CD4-positive, alpha-beta memory T cell (primary cell): ENCODE results near the gene SH3PXD2B. TPM values are rescaled to one million over a fixed set of nuclear protein-coding genes. Genes with fewer than 3 reads are reported as not detected.

Experiments
- CTCF ChIA-PET: fragments of 350-600 bp; sonication (Branson Sonifier 250); formaldehyde crosslinking; loops from one replicate; lab custom pipeline; 2021; ENCODE audit warnings: inconsistent platforms; ENCODE audit not compliant: partially characterized antibody; lab: Charles Lee
- POLR2A ChIA-PET: fragments of 350-600 bp; sonication (Branson Sonifier 250); formaldehyde crosslinking; loops from one replicate; lab custom pipeline; 2021; ENCODE audit not compliant: partially characterized antibody; lab: Charles Lee
- DNase-seq, 5 donors: peaks; one replicate each; pipeline versions ENCODE4 v3.0.0 to v3.0.0-alpha.2; 2020 to 2022; ENCODE audit warnings: mixed read lengths in 1 of 5
- H3K27ac ChIP-seq: one replicate; pipeline ENCODE4 v1.7.0; 2013; ENCODE audit warnings: low read depth, low read length
- H3K27me3 ChIP-seq: 2 replicates; pipeline ENCODE4 v1.7.0; 2013; ENCODE audit warnings: mild to moderate bottlenecking, low read length, moderate library complexity; ENCODE audit not compliant: insufficient read depth
- H3K36me3 ChIP-seq: 2 replicates; pipeline ENCODE4 v1.7.0; 2013; ENCODE audit warnings: mild to moderate bottlenecking, low read length, moderate library complexity; ENCODE audit not compliant: insufficient read depth
- H3K4me1 ChIP-seq: 2 replicates; pipeline ENCODE4 v1.7.0; 2013; ENCODE audit warnings: mild to moderate bottlenecking, low read length, moderate library complexity; ENCODE audit not compliant: insufficient read depth
- H3K4me3 ChIP-seq, 2 donors: one replicate each; pipeline ENCODE4 v1.7.0; 2013; ENCODE audit warnings: low read length in 2 of 2, mild to moderate bottlenecking in 1 of 2
- H3K9me3 ChIP-seq, 2 donors: one replicate each; pipeline ENCODE4 v1.7.0; 2013; ENCODE audit warnings: low read length in 2 of 2, control low read depth in 1 of 2; ENCODE audit not compliant: control insufficient read depth in 1 of 2
- H3K27ac Mint-ChIP-seq, 7 donors: one replicate each; pipeline ENCODE4 v1.8.0; 2020 to 2021; ENCODE audit warnings: mixed read lengths in 7 of 7, mild to moderate bottlenecking in 6 of 7, inconsistent platforms in 3 of 7, moderate library complexity in 3 of 7
- H3K27me3 Mint-ChIP-seq, 2 donors: one replicate each; pipeline ENCODE4 v1.8.0; 2020 to 2021; ENCODE audit warnings: mixed read lengths in 2 of 2
- H3K36me3 Mint-ChIP-seq, 2 donors: one replicate each; pipeline ENCODE4 v1.8.0; 2020 to 2021; ENCODE audit warnings: mixed read lengths in 2 of 2, inconsistent platforms in 1 of 2, mild to moderate bottlenecking in 1 of 2
- H3K4me1 Mint-ChIP-seq, 4 donors: one replicate each; pipeline ENCODE4 v1.8.0; 2020 to 2021; ENCODE audit warnings: mixed read lengths in 4 of 4, mild to moderate bottlenecking in 1 of 4
- H3K4me3 Mint-ChIP-seq, 8 donors: one replicate each; pipeline ENCODE4 v1.8.0; 2020 to 2021; ENCODE audit warnings: mixed read lengths in 8 of 8, mild to moderate bottlenecking in 7 of 8, moderate library complexity in 6 of 8, inconsistent platforms in 3 of 8
- H3K9me3 Mint-ChIP-seq, 8 donors: one replicate each; pipeline ENCODE4 v1.8.0; 2020 to 2021; ENCODE audit warnings: mixed read lengths in 8 of 8, mild to moderate bottlenecking in 5 of 8, inconsistent platforms in 3 of 8, moderate library complexity in 1 of 8
- intact Hi-C: fragments of 100-400 bp; cut with micrococcal nuclease; formaldehyde crosslinking; loops from one replicate; pipeline ENCODE4 v1.15.1; 2023
- polyA plus RNA-seq, 2 donors: library from polyadenylated mRNA; unstranded; fragments of 300-500 nt; fragmentation: Illumina TruSeq; gene quantifications; one replicate each; pipeline ENCODE4 v1.2.3, GENCODE V29; 2021
- total RNA-seq, 2 experiments: library from RNA; stranded (reverse); gene quantifications; one replicate each; pipeline ENCODE4 v1.2.3, GENCODE V29; 2021

Gene SH3PXD2B
- total and polyA plus RNA-seq, 4 experiments from 2014 or later: 0.19 to 0.38 TPM; not detected in 2

DNA sequence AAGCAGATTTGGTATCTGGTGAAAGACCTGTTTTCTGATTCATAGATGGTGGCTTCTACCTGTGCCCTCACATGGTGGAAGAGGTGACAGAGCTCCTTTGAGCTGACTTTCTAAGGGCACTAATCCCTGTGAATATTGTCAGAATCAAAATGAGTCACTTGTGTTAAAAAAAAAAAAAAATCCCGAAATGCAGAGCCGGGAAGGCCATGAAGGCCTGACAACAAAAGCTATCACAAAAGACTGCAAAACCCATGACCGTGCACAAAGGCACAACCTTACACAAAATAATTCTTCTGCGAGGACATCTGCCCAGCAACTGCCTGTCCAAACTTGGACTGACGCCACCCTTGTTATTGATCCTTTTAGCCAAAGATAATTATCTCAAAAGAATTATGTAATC is 151.2 kb downstream of the SH3PXD2B start:
- no peaks in the 10 kb centered on the region for H3K9me3 ChIP-seq
- intact Hi-C loops: no loop called here
- no peak overlapping the region for H3K4me3 ChIP-seq
- no peak for DNase-seq
- Mint-ChIP-seq H3K27me3 (peaks cover 9% of the 10 kb centered on the region in 2 donors), H3K9me3 (peaks cover 0 to 14% (median 2%) of the 10 kb centered on the region in 8 donors), H3K4me3 (no peak overlapping the region), H3K36me3 (no peaks in the 10 kb centered on the region), H3K27ac (no peak overlapping the region), H3K4me1 (no peaks in the 10 kb centered on the region)
- H3K36me3 ChIP-seq: no peaks in the 10 kb centered on the region
- no peaks in the 10 kb centered on the region for H3K4me1 ChIP-seq
- no peaks in the 10 kb centered on the region for H3K27me3 ChIP-seq
- CTCF ChIA-PET: interaction anchor here (1.0 to 1.7 kb wide), 3 partner anchors 10 to 392 kb away, joined by 3 to 6 read pairs (median 4); no protein-coding TSS in a partner anchor
- H3K27ac ChIP-seq: no peak overlapping the region
- POLR2A ChIA-PET: no interaction called here

DNA sequence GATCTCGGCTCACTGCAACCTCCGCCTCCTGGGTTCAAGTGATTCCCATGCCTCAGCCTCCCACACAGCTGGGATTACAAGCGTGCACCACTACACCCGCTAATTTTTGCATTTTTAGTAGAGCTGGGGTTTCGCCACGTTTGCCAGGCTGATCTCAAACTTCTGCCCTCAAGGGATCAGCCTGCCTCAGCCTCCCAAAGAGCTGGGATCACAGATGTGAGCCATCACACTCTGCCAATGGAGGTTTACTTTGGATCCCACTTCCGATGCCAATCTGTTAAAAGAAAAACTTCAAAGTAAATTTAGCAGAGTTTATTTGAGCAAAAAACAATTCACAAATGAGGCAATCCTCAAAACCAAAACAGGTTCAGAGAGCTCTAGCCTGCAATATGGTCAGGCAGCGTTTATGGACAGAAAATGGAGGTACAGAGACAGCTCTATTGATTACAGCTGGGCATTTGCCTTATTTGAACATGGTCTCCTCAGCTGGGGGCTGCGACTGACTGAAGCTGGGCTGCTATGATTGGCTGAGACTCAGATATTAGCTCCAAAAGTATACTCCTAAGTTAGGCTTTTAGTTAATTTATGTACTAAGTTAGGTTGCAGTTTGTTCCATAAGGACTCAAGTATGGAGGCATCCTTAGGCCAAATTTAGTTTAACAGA is 152.1 kb downstream of the SH3PXD2B start:
- intact Hi-C loops: no loop called here
- Histone ChIP-seq H3K36me3 (no peaks in the 10 kb centered on the region), H3K4me3 (no peak overlapping the region), H3K27me3 (no peaks in the 10 kb centered on the region), H3K4me1 (no peaks in the 10 kb centered on the region), H3K27ac (no peak overlapping the region), H3K9me3 (no peaks in the 10 kb centered on the region)
- ChIA-PET CTCF (interaction anchor here (1.2 kb wide), 2 partner anchors 9 to 391 kb away, joined by 3 to 4 read pairs; no protein-coding TSS in a partner anchor), POLR2A (no interaction called here)
- H3K4me1 Mint-ChIP-seq: no peaks in the 10 kb centered on the region
- no peak for DNase-seq
- H3K4me3 Mint-ChIP-seq: no peak overlapping the region
- H3K27ac Mint-ChIP-seq: peak overlapping the region in 1 of 7 donors; percentile 31
- H3K36me3 Mint-ChIP-seq: no peaks in the 10 kb centered on the region
- H3K27me3 Mint-ChIP-seq: peaks cover 9% of the 10 kb centered on the region in 2 donors
- H3K9me3 Mint-ChIP-seq: peaks cover 0 to 14% (median 2%) of the 10 kb centered on the region in 8 donors

DNA sequence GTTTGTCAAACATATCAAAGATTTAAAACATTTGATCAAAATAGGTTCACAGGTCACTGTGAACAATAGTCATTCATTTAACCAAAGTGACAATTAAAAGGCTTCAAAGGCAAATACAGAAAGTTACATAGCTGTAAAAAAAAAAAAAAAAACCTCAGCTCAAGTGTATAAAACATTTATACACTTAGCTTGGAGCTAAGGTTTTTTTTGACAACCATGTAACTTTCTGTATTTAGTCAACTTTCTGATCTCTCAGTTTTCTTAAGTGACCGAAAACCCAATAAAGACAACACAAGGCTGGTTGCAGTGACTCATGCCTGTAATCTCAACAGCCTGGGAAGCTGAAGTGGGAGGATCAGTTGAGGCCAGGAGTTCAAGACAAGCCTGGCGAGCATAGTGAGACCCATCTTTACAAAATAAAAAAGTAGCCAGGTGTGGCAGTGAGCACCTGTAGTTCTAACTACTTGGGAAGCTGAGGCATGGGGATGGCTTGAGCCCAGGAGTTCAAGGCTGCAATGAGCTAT is 154.3 kb downstream of the SH3PXD2B start:
- Histone ChIP-seq H3K4me1 (no peaks in the 10 kb centered on the region), H3K36me3 (no peaks in the 10 kb centered on the region), H3K9me3 (no peaks in the 10 kb centered on the region), H3K27me3 (no peaks in the 10 kb centered on the region), H3K27ac (no peak overlapping the region), H3K4me3 (no peak overlapping the region)
- peaks cover 9 to 12% of the 10 kb centered on the region in 2 donors for H3K27me3 Mint-ChIP-seq
- H3K27ac Mint-ChIP-seq: no peak overlapping the region
- POLR2A ChIA-PET: interaction anchor here (0.9 kb wide), 1 partner anchor 17 kb away, joined by 3 read pairs; the partner anchor contains the start of gene UBTD2
- H3K36me3 Mint-ChIP-seq: no peaks in the 10 kb centered on the region
- intact Hi-C loops: loop anchor here (10.0 kb wide), 1 partner anchor 395 kb away; no protein-coding TSS in a partner anchor
- no peak for DNase-seq
- CTCF ChIA-PET: interaction anchor here (2.4 kb wide), 1 partner anchor 17 kb away, joined by 6 read pairs; the partner anchor contains the start of gene UBTD2
- no peaks in the 10 kb centered on the region for H3K4me1 Mint-ChIP-seq
- no peak overlapping the region for H3K4me3 Mint-ChIP-seq
- H3K9me3 Mint-ChIP-seq: peaks cover 0 to 5% (median 0%) of the 10 kb centered on the region in 8 donors

DNA sequence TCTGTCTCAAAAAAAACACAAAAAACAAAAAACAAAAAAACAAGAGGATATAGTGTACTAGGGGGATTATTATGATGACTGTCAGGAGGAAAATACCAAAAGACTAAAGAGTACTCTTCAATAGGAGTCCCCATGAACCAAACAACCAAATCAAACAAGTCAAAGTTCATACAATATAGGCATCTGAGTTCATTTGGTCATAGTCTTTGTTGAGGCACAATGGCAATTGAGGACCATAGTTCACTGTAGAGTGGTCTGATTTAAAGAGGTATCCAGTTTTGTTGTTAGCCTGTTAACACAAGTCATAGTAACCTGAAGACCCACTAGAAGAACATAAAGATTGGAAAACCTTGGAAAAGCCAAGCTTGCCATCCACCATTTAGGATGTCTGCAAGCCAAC is 159.5 kb downstream of the SH3PXD2B start:
- peaks cover 2 to 3% of the 10 kb centered on the region in 2 donors for H3K27me3 Mint-ChIP-seq
- CTCF ChIA-PET: interaction anchor here (1.8 to 5.3 kb wide), 3 partner anchors 9 to 383 kb away, joined by 6 to 57 read pairs (median 34); partner anchors contain the start of gene UBTD2
- H3K9me3 ChIP-seq: no peaks in the 10 kb centered on the region

DNA sequence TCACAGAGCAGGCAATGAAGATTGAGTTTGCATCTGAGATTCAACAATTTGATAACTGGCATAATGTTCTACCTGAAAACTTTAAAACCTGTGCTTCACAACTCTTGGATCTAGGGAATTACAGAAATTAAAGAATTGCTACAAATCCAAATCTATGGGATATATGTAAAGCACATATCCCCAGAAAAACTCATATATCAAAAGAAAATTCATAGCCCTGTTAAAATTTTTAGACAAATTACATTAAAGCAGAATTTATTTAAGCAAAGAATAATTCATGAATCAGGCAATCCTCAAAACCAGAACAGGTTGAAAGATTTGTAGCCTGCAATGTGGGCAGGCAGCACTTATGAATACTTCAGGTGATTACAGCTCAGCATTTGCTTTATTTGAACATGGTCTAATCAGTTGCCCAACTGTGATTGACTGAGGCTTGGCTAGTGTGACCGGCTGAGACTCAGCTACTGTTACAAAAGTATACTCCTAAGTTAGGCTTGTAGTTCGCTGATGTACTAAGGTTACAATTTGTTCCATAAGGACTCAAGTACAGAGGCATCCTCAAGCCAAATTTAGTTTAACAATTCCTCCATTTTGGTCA is 160.5 kb downstream of the SH3PXD2B start:
- Mint-ChIP-seq H3K27ac (peak overlapping the region in 1 of 7 donors; percentile 49), H3K9me3 (no peaks in the 10 kb centered on the region), H3K36me3 (no peaks in the 10 kb centered on the region), H3K4me3 (no peak overlapping the region), H3K27me3 (peaks cover 2 to 3% of the 10 kb centered on the region in 2 donors), H3K4me1 (peaks cover 0 to 4% (median 2%) of the 10 kb centered on the region in 4 donors)
- intact Hi-C loops: loop anchor here (1.0 to 10.0 kb wide), 4 partner anchors 10 to 401 kb away; partner anchors contain the start of gene STK10
- DNase-seq: no peak
- Histone ChIP-seq H3K27me3 (no peaks in the 10 kb centered on the region), H3K9me3 (no peaks in the 10 kb centered on the region), H3K4me3 (no peak overlapping the region), H3K4me1 (no peaks in the 10 kb centered on the region), H3K36me3 (no peaks in the 10 kb centered on the region), H3K27ac (no peak overlapping the region)
- POLR2A ChIA-PET: interaction anchor here (0.7 to 1.6 kb wide), 2 partner anchors 11 to 106 kb away, joined by 4 to 7 read pairs; partner anchors contain the start of gene STK10
- CTCF ChIA-PET: interaction anchor here (0.6 to 5.3 kb wide), 24 partner anchors 9 to 742 kb away, joined by 3 to 57 read pairs (median 4); partner anchors contain the start of genes EFCAB9, STK10 and UBTD2

More for the DNA sequence above, 159.5 kb downstream of the SH3PXD2B start:
- intact Hi-C loops: loop anchor here (10.0 kb wide), 1 partner anchor 400 kb away; no protein-coding TSS in a partner anchor
- H3K4me3 Mint-ChIP-seq: no peak overlapping the region
- H3K4me1 ChIP-seq: no peaks in the 10 kb centered on the region
- H3K4me3 ChIP-seq: no peak overlapping the region
- no peaks in the 10 kb centered on the region for H3K9me3 Mint-ChIP-seq
- H3K36me3 ChIP-seq: no peaks in the 10 kb centered on the region
- H3K27me3 ChIP-seq: no peaks in the 10 kb centered on the region
- H3K27ac Mint-ChIP-seq: no peak overlapping the region
- POLR2A ChIA-PET: no interaction called here
- no peaks in the 10 kb centered on the region for H3K36me3 Mint-ChIP-seq
- no peak overlapping the region for H3K27ac ChIP-seq
- no peak for DNase-seq
- peaks cover 0 to 4% (median 2%) of the 10 kb centered on the region in 4 donors for H3K4me1 Mint-ChIP-seq

DNA sequence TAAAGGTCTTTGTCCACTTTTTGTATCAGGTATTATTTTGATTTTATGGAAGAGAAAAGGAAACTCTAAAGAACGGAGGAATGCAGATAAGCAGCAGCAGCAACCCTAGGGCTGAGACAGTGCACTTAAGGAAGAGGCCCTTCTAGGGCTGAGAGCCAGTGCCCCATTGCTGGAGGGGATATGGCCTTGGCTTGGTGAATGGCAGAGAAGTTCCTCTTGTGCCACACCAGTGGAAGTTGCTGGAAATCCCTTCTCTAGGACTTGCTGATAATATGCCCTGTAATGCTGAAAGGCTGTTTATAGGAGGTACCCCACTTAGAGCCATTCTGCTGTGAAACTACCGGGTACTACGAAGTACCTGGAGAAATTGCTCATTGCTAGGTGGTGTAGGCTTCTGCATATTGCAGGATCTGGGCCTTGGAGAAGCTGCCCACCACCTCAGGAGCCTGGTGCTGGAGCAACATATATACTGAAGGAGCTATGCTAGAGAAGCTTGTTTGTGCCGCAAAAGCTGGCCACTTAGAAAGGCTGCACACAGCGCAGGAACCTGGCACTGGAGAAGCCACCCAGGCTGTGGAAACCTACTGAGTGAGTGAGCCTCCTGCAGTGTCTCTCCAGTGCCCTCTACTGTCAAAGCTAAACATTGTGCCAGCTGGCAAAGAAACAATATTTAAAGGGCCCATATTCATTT is 161.1 kb downstream of the SH3PXD2B start:
- intact Hi-C loops: loop anchor here (1.0 to 10.0 kb wide), 4 partner anchors 9 to 402 kb away; partner anchors contain the start of gene STK10
- H3K9me3 ChIP-seq: no peaks in the 10 kb centered on the region
- DNase-seq: peak; percentile 64 to 73 (median 65)
- Mint-ChIP-seq H3K36me3 (no peaks in the 10 kb centered on the region), H3K27me3 (peaks cover 2 to 3% of the 10 kb centered on the region in 2 donors), H3K9me3 (no peaks in the 10 kb centered on the region), H3K4me1 (peaks cover 0 to 4% (median 2%) of the 10 kb centered on the region in 4 donors), H3K4me3 (no peak overlapping the region), H3K27ac (peak overlapping the region in 1 of 7 donors; percentile 49)
- ChIA-PET CTCF (interaction anchor here (0.6 to 5.3 kb wide), 25 partner anchors 8 to 874 kb away, joined by 3 to 57 read pairs (median 4); partner anchors contain the start of genes EFCAB9, STK10 and UBTD2), POLR2A (interaction anchor here (0.7 to 1.6 kb wide), 2 partner anchors 10 to 105 kb away, joined by 4 to 7 read pairs; partner anchors contain the start of gene STK10)
- no peaks in the 10 kb centered on the region for H3K36me3 ChIP-seq
- H3K4me1 ChIP-seq: no peaks in the 10 kb centered on the region
- H3K27ac ChIP-seq: no peak overlapping the region
- H3K4me3 ChIP-seq: no peak overlapping the region
- no peaks in the 10 kb centered on the region for H3K27me3 ChIP-seq
